ENCODE data around the gene ZNF425.
A peak's percentile ranks its signal among the peaks of the same experiment; 100 is the strongest.
"Not testable (repeated sequence)": the region's sequence is repeated elsewhere in the genome, so short reads cannot be mapped to it uniquely, and the experiment has no call there.

The ZNF425 gene

GRCh38 chr7:149133028-149133710 is 7.0 kb upstream of the ZNF425 start:
- DNase-seq (ENCODE audit: low read depth, low spot score): no peak

- DNase-seq (ENCODE audit: low read depth, low spot score): no peak
Measured at GRCh38 chr7:149130572-149131198, 4.6 kb upstream of the ZNF425 start.

- peak; percentile 32 for DNase-seq (ENCODE audit: low read depth, low spot score)
Measured at GRCh38 chr7:149126662-149127266, 640 bp upstream of the ZNF425 start.

- no peak for DNase-seq (ENCODE audit: low read depth, low spot score)
Measured at GRCh38 chr7:149125189-149125862, 798 bp downstream of the ZNF425 start.

- DNase-seq (ENCODE audit: low read depth, low spot score): no peak
Measured at GRCh38 chr7:149109969-149110368, 16.2 kb downstream of the ZNF425 start.

GRCh38 chr7:149104749-149105148 is 21.4 kb downstream of the ZNF425 start:
- no peak for DNase-seq (ENCODE audit: low read depth, low spot score)

GRCh38 chr7:149104214-149104613 is 21.9 kb downstream of the ZNF425 start:
- no peak for DNase-seq (ENCODE audit: low read depth, low spot score)

GRCh38 chr7:149103424-149103823 is 22.7 kb downstream of the ZNF425 start:
- no peak for DNase-seq (ENCODE audit: low read depth, low spot score)

GRCh38 chr7:149102666-149103065 is 23.5 kb downstream of the ZNF425 start:
- no peak for DNase-seq (ENCODE audit: low read depth, low spot score)

GRCh38 chr7:149100821-149101220 is 25.3 kb downstream of the ZNF425 start:
- no peak for DNase-seq (ENCODE audit: low read depth, low spot score)

GRCh38 chr7:149099058-149099457 is 27.1 kb downstream of the ZNF425 start:
- no peak for DNase-seq (ENCODE audit: low read depth, low spot score)

- no peak for DNase-seq (ENCODE audit: low read depth, low spot score)
Measured at GRCh38 chr7:149097088-149097487, 29.0 kb downstream of the ZNF425 start.

- no peak for DNase-seq (ENCODE audit: low read depth, low spot score)
Measured at GRCh38 chr7:149093228-149093627, 32.9 kb downstream of the ZNF425 start.

GRCh38 chr7:149092244-149092643 is 33.9 kb downstream of the ZNF425 start:
- DNase-seq (ENCODE audit: low read depth, low spot score): not testable (repeated sequence)

- DNase-seq (ENCODE audit: low read depth, low spot score): peak; percentile 87
Measured at GRCh38 chr7:149090397-149091195, 35.5 kb downstream of the ZNF425 start, which contains the start of gene ZNF786. ZNF786 (minus strand) TSS chr7:149090718; CDS start chr7:149090640, 78 bp downstream.

- DNase-seq (ENCODE audit: low read depth, low spot score): no peak
Measured at GRCh38 chr7:149087376-149087775, 38.7 kb downstream of the ZNF425 start.

- DNase-seq (ENCODE audit: low read depth, low spot score): no peak
Measured at GRCh38 chr7:149085866-149086265, 40.3 kb downstream of the ZNF425 start.

GRCh38 chr7:149084407-149084806 is 41.7 kb downstream of the ZNF425 start:
- no peak for DNase-seq (ENCODE audit: low read depth, low spot score)

- no peak for DNase-seq (ENCODE audit: low read depth, low spot score)
Measured at GRCh38 chr7:149081914-149082313, 44.2 kb downstream of the ZNF425 start.

- DNase-seq (ENCODE audit: low read depth, low spot score): no peak
Measured at GRCh38 chr7:149077594-149077993, 48.5 kb downstream of the ZNF425 start.

GRCh38 chr7:149075286-149075685 is 50.8 kb downstream of the ZNF425 start:
- no peak for DNase-seq (ENCODE audit: low read depth, low spot score)
